GM23248 (cell line): Measurements from ENCODE around the gene CCN6. TPM values are rescaled to one million over a fixed set of nuclear protein-coding genes. Genes with fewer than 3 reads are reported as not detected.

Source experiments
- DNase-seq: peaks from one replicate; pipeline ENCODE4 v3.0.0-alpha.2; 2015
- H2AFZ ChIP-seq: fragments of 200-600 bp; sonication (generic); 2 replicates; pipeline ENCODE4 v1.6.1; 2016; ENCODE audit warnings: antibody characterized with exemption
- H3F3A ChIP-seq: fragments of 200-600 bp; sonication (generic); 2 replicates; pipeline ENCODE4 v1.6.1; 2016; ENCODE audit warnings: mild to moderate bottlenecking, antibody characterized with exemption, mixed run types; ENCODE audit not compliant: insufficient read depth
- H3K27ac ChIP-seq: fragments of 200-600 bp; sonication (generic); 2 replicates; pipeline ENCODE4 v1.5.1; 2016; ENCODE audit warnings: mild to moderate bottlenecking
- H3K27me3 ChIP-seq: fragments of 200-600 bp; sonication (generic); replicated peaks from 2 replicates; pipeline ENCODE4 v1.6.1; 2016; ENCODE audit warnings: mild to moderate bottlenecking; ENCODE audit not compliant: insufficient read depth
- H3K36me3 ChIP-seq: fragments of 200-600 bp; sonication (generic); 2 replicates; pipeline ENCODE4 v1.6.1; 2016; ENCODE audit warnings: low read depth, mild to moderate bottlenecking
- H3K4me1 ChIP-seq: fragments of 200-600 bp; sonication (generic); 2 replicates; pipeline ENCODE4 v1.6.1; 2016; ENCODE audit warnings: mild to moderate bottlenecking; ENCODE audit not compliant: insufficient read depth
- H3K4me2 ChIP-seq: fragments of 200-600 bp; sonication (generic); one replicate; pipeline ENCODE4 v1.6.1; 2016; ENCODE audit warnings: mild to moderate bottlenecking; ENCODE audit not compliant: unreplicated experiment
- H3K4me3 ChIP-seq: fragments of 200-600 bp; sonication (generic); 2 replicates; pipeline ENCODE4 v1.5.1; 2016; ENCODE audit warnings: mild to moderate bottlenecking
- H3K79me2 ChIP-seq: fragments of 200-600 bp; sonication (generic); 2 replicates; pipeline ENCODE4 v1.6.1; 2016; ENCODE audit warnings: mild to moderate bottlenecking; ENCODE audit not compliant: insufficient read depth
- H3K9ac ChIP-seq: fragments of 200-600 bp; sonication (generic); 2 replicates; pipeline ENCODE4 v1.6.1; 2016; ENCODE audit warnings: mild to moderate bottlenecking
- H3K9me2 ChIP-seq: fragments of 200-600 bp; sonication (generic); 2 replicates; pipeline ENCODE4 v1.6.1; 2016; ENCODE audit warnings: mixed run types, mild to moderate bottlenecking, moderate library complexity; ENCODE audit not compliant: insufficient read depth
- H3K9me3 ChIP-seq: fragments of 200-600 bp; sonication (generic); one replicate; pipeline ENCODE4 v1.6.1; 2017; ENCODE audit warnings: low read depth
- H4K20me1 ChIP-seq: fragments of 200-600 bp; sonication (generic); 2 replicates; pipeline ENCODE4 v1.6.0; 2016; ENCODE audit not compliant: insufficient read depth
- EZH2 ChIP-seq: fragments of 200-600 bp; sonication (generic); IDR thresholded peaks from 2 replicates; pipeline ENCODE4 v1.6.1; 2018; ENCODE audit warnings: antibody characterized with exemption, mild to moderate bottlenecking; ENCODE audit not compliant: insufficient read depth, poor library complexity, severe bottlenecking
- EZH2phosphoT487 ChIP-seq: fragments of 200-600 bp; sonication (generic); IDR thresholded peaks from 2 replicates; pipeline ENCODE4 v1.6.1; 2018; ENCODE audit warnings: antibody characterized with exemption, moderate library complexity, mild to moderate bottlenecking, low read depth; ENCODE audit not compliant: insufficient read depth
- WGBS, 2 experiments: methylation state at CpG; one replicate each; pipeline ENCODE4 v1.1.6; 2015 to 2017; ENCODE audit warnings: low lambda C conversion rate in 2 of 2, low coverage in 1 of 2; ENCODE audit errors: missing lambda C conversion rate in 2 of 2; 5-methylcytosine and 5-hydroxymethylcytosine counted together
- in situ Hi-C: fragments of 300-500 bp; cut with MboI; formaldehyde crosslinking; loops from 2 replicates; pipeline ENCODE4 v1.15.0; 2020
- polyA plus RNA-seq: library from polyadenylated mRNA; unstranded; fragments of >200 nt; fragmentation: Nextera tagmentation; extraction: Ambion mirVana; gene quantifications from 2 replicates; pipeline ENCODE4 v1.2.1, GENCODE V29; 2016
- total RNA-seq: library from RNA; depleted of rRNA; stranded (reverse); fragments of >200 nt; shearing (Covaris generic); gene quantifications from 2 replicates; pipeline ENCODE4 v1.2.3, GENCODE V29; 2014

Gene CCN6
- total and polyA plus RNA-seq, 2 experiments from 2014 or later, result 0.48 TPM; not detected in 1

GRCh38 chr6:112007805-112008204 is 46.1 kb upstream of the CCN6 start:
- peak; percentile 63 for DNase-seq
- Histone ChIP-seq H3K36me3 (no peaks in the 10 kb centered on the region), H2AFZ (no peak overlapping the region), H3K27me3 (no peaks in the 10 kb centered on the region), H3K27ac (no peak overlapping the region), H4K20me1 (no peaks in the 10 kb centered on the region), H3K9me2 (no peaks in the 10 kb centered on the region), H3K9me3 (no peaks in the 10 kb centered on the region), H3K9ac (no peak overlapping the region), H3K79me2 (no peaks in the 10 kb centered on the region), H3K4me1 (peaks cover 15% of the 10 kb centered on the region), H3K4me3 (no peak overlapping the region), H3F3A (no peaks in the 10 kb centered on the region), H3K4me2 (no peak overlapping the region)
- WGBS, 2 experiments, result 34 to 35% methylated on average over 3 of the region's 3 CpGs
- in situ Hi-C loops, result no loop called here
- TF ChIP-seq EZH2phosphoT487 (no peak), EZH2 (no peak)

GRCh38 chr6:112008482-112008881 is 45.4 kb upstream of the CCN6 start:
- 89 to 93% methylated on average over 4 of the region's 4 CpGs for WGBS, 2 experiments
- H3K4me3 ChIP-seq, result no peak overlapping the region
- H3K4me1 ChIP-seq, result peaks cover 15% of the 10 kb centered on the region
- no peak overlapping the region for H3K4me2 ChIP-seq
- H3F3A ChIP-seq, result no peaks in the 10 kb centered on the region
- no peaks in the 10 kb centered on the region for H3K9me3 ChIP-seq
- no peak overlapping the region for H2AFZ ChIP-seq
- no peaks in the 10 kb centered on the region for H4K20me1 ChIP-seq
- H3K79me2 ChIP-seq, result no peaks in the 10 kb centered on the region
- no peaks in the 10 kb centered on the region for H3K9me2 ChIP-seq
- no peaks in the 10 kb centered on the region for H3K36me3 ChIP-seq
- no peak overlapping the region for H3K9ac ChIP-seq
- DNase-seq, result no peak
- TF ChIP-seq EZH2, result no peak
- no peak for TF ChIP-seq EZH2phosphoT487
- in situ Hi-C loops, result no loop called here
- H3K27me3 ChIP-seq, result no peaks in the 10 kb centered on the region
- no peak overlapping the region for H3K27ac ChIP-seq

- no peak for DNase-seq
- TF ChIP-seq EZH2phosphoT487, result no peak
- no peak for TF ChIP-seq EZH2
- H2AFZ ChIP-seq, result no peak overlapping the region
- WGBS, 2 experiments, result 93 to 98% methylated on average over 5 of the region's 5 CpGs
- H3K36me3 ChIP-seq, result no peaks in the 10 kb centered on the region
- no peak overlapping the region for H3K9ac ChIP-seq
- no peaks in the 10 kb centered on the region for H3K9me2 ChIP-seq
- H3F3A ChIP-seq, result peaks cover 12% of the 10 kb centered on the region
- in situ Hi-C loops, result no loop called here
- H4K20me1 ChIP-seq, result no peaks in the 10 kb centered on the region
- H3K27me3 ChIP-seq, result no peaks in the 10 kb centered on the region
- no peak overlapping the region for H3K27ac ChIP-seq
- H3K4me1 ChIP-seq, result peaks cover 31% of the 10 kb centered on the region
- H3K79me2 ChIP-seq, result no peaks in the 10 kb centered on the region
- no peak overlapping the region for H3K4me2 ChIP-seq
- no peaks in the 10 kb centered on the region for H3K9me3 ChIP-seq
- H3K4me3 ChIP-seq, result no peak overlapping the region
These were observed 43.6 kb upstream of the CCN6 start for GRCh38 chr6:112010328-112010727.

- H3K9me2 ChIP-seq, result no peaks in the 10 kb centered on the region
- no peak overlapping the region for H3K4me3 ChIP-seq
- H3K27me3 ChIP-seq, result no peaks in the 10 kb centered on the region
- H3K9me3 ChIP-seq, result no peaks in the 10 kb centered on the region
- H3K79me2 ChIP-seq, result no peaks in the 10 kb centered on the region
- H3K27ac ChIP-seq, result no peak overlapping the region
- H3F3A ChIP-seq, result peaks cover 13% of the 10 kb centered on the region
- peak; percentile 33 for DNase-seq
- no peak for TF ChIP-seq EZH2
- TF ChIP-seq EZH2phosphoT487, result no peak
- H4K20me1 ChIP-seq, result no peaks in the 10 kb centered on the region
- H3K4me2 ChIP-seq, result no peak overlapping the region
- H3K36me3 ChIP-seq, result no peaks in the 10 kb centered on the region
- H2AFZ ChIP-seq, result no peak overlapping the region
- peaks cover 44% of the 10 kb centered on the region for H3K4me1 ChIP-seq
- in situ Hi-C loops, result no loop called here
- H3K9ac ChIP-seq, result no peak overlapping the region
- 72 to 77% methylated on average over 3 of the region's 3 CpGs for WGBS, 2 experiments
These were observed 40.9 kb upstream of the CCN6 start for GRCh38 chr6:112013051-112013450.

GRCh38 chr6:112014483-112014882 is 39.4 kb upstream of the CCN6 start:
- Histone ChIP-seq H3K9ac (peak overlapping the region; percentile 8), H3K27ac (peak overlapping the region; percentile 62), H3K79me2 (no peaks in the 10 kb centered on the region), H3K36me3 (no peaks in the 10 kb centered on the region), H4K20me1 (no peaks in the 10 kb centered on the region), H3K4me2 (peak overlapping the region; percentile 59), H3F3A (peaks cover 13% of the 10 kb centered on the region), H3K9me3 (no peaks in the 10 kb centered on the region), H3K4me3 (no peak overlapping the region), H3K27me3 (no peaks in the 10 kb centered on the region), H3K4me1 (peaks cover 34% of the 10 kb centered on the region), H3K9me2 (no peaks in the 10 kb centered on the region), H2AFZ (peak overlapping the region; percentile 67)
- 13 to 18% methylated on average over 2 of the region's 2 CpGs for WGBS, 2 experiments
- TF ChIP-seq EZH2phosphoT487 (no peak), EZH2 (no peak)
- in situ Hi-C loops, result no loop called here
- DNase-seq, result peak; percentile 79
